Fibroblast of lung (primary cell): Measurements from ENCODE around the gene TOGARAM1. TPM values are rescaled to one million over a fixed set of nuclear protein-coding genes. Genes with fewer than 3 reads are reported as not detected.

ENCODE experiments used
- DNase-seq, 2 donors: peaks; one replicate each; pipeline versions ENCODE4 v3.0.0 to v3.0.0-alpha.2; 2010; ENCODE audit warnings: low read depth in 2 of 2
- H2AFZ ChIP-seq: 2 replicates; pipeline ENCODE4 v1.5.1; 2012; ENCODE audit warnings: low read length, control low read depth, inconsistent platforms
- H3K27ac ChIP-seq: 2 replicates; pipeline ENCODE4 v1.5.1; 2011; ENCODE audit warnings: low read length, control low read depth; ENCODE audit not compliant: insufficient read depth
- H3K27me3 ChIP-seq: 2 replicates; pipeline ENCODE4 v1.5.1; 2011; ENCODE audit warnings: mild to moderate bottlenecking, low read length; ENCODE audit not compliant: control insufficient read depth, insufficient read depth
- H3K36me3 ChIP-seq: 2 replicates; pipeline ENCODE4 v1.5.1; 2011; ENCODE audit warnings: low read length; ENCODE audit not compliant: control insufficient read depth, insufficient read depth
- H3K4me1 ChIP-seq: 2 replicates; pipeline ENCODE4 v1.5.1; 2011; ENCODE audit warnings: low read length; ENCODE audit not compliant: control insufficient read depth, insufficient read depth; ENCODE audit errors: extremely low read depth
- H3K4me2 ChIP-seq: 2 replicates; pipeline ENCODE4 v1.5.1; 2011; ENCODE audit warnings: low read length, control low read depth; ENCODE audit not compliant: insufficient read depth; ENCODE audit errors: extremely low read depth
- H3K4me3 ChIP-seq, 4 experiments: fragments of 200-600 bp in 1 of 4; sonication (generic) in 1 of 4; replicated peaks in 1 of 4; 2 replicates each; pipeline ENCODE4 v1.5.1; 2011 to 2016; ENCODE audit warnings: low read length in 4 of 4, low read depth in 3 of 4, mild to moderate bottlenecking in 3 of 4, control low read depth in 2 of 4, inconsistent platforms in 1 of 4, mixed read lengths in 1 of 4; ENCODE audit not compliant: insufficient read depth in 1 of 4; ENCODE audit errors: control extremely low read depth in 1 of 4
- H3K79me2 ChIP-seq: 2 replicates; pipeline ENCODE4 v1.5.1; 2012; ENCODE audit warnings: mild to moderate bottlenecking, low read length, inconsistent platforms; ENCODE audit not compliant: control insufficient read depth, insufficient read depth
- H3K9ac ChIP-seq: 2 replicates; pipeline ENCODE4 v1.5.1; 2011; ENCODE audit warnings: mild to moderate bottlenecking, low read length, control low read depth; ENCODE audit not compliant: insufficient read depth
- H3K9me3 ChIP-seq: 2 replicates; pipeline ENCODE4 v1.5.1; 2012; ENCODE audit warnings: low read depth, low read length; ENCODE audit not compliant: control insufficient read depth, insufficient read depth
- H4K20me1 ChIP-seq: 2 replicates; pipeline ENCODE4 v1.5.1; 2011; ENCODE audit warnings: low read length; ENCODE audit not compliant: control insufficient read depth, insufficient read depth; ENCODE audit errors: extremely low read depth
- EZH2 ChIP-seq: IDR thresholded peaks from 2 replicates; pipeline ENCODE4 v1.5.1; 2012; ENCODE audit warnings: low read length, control low read depth, mild to moderate bottlenecking; ENCODE audit errors: missing control alignments
- polyA plus RNA-seq, 2 donors: library from polyadenylated mRNA; depleted of rRNA in 1 of 2; stranded (reverse) in 1 of 2; unstranded in 1 of 2; fragments of >200 nt; gene quantifications; 2 replicates each; pipeline ENCODE4 v1.2.1, GENCODE V29; 2011 to 2012; ENCODE audit warnings: missing spikeins in 1 of 2
- total RNA-seq: library from RNA; depleted of rRNA; stranded (reverse); fragments of >200 nt; gene quantifications from 2 replicates; pipeline ENCODE4 v1.2.1, GENCODE V29; 2014
- TF ChIP-seq, protein P1 (sequence below), 2 donors: IDR thresholded peaks in 1 of 2; conservative IDR thresholded peaks in 1 of 2; 1 replicate in 1 of 2; 2 replicates in 1 of 2; pipeline ENCODE4 v1.5.1; 2011 to 2012; ENCODE audit warnings: low read length in 2 of 2, control low read depth in 1 of 2, inconsistent platforms in 1 of 2, low read depth in 1 of 2, mild to moderate bottlenecking in 1 of 2

The TOGARAM1 gene
- total and polyA plus RNA-seq, 2 donors (not counting 1 experiment from before 2014, with no cell fraction given) = 10.7 to 24.9 TPM

DNA sequence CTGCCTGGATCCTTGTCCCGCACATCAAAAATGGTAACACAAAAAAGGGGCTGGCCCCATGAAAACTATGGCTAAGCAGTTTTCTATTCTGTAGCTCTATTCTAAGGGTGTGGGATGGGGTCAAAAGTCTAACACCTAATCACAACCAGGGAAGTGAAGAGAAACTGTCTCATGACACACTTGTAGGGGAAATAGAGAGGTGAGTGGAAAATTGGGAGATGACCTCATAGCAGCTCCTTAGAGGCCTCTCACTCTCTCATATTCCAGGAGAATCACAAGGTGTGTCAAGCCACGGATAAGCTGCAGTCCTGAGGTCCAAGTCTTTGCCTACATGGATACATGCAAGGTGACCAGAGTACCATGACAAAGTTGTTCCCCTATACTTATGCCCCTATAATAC, 10.9 kb upstream of the TOGARAM1 start:
- DNase-seq = no peak
- H3K9me3 ChIP-seq = no peaks in the 10 kb centered on the region
- H4K20me1 ChIP-seq = no peaks in the 10 kb centered on the region
- TF ChIP-seq EZH2 = no peak
- TF ChIP-seq, protein P1, sequence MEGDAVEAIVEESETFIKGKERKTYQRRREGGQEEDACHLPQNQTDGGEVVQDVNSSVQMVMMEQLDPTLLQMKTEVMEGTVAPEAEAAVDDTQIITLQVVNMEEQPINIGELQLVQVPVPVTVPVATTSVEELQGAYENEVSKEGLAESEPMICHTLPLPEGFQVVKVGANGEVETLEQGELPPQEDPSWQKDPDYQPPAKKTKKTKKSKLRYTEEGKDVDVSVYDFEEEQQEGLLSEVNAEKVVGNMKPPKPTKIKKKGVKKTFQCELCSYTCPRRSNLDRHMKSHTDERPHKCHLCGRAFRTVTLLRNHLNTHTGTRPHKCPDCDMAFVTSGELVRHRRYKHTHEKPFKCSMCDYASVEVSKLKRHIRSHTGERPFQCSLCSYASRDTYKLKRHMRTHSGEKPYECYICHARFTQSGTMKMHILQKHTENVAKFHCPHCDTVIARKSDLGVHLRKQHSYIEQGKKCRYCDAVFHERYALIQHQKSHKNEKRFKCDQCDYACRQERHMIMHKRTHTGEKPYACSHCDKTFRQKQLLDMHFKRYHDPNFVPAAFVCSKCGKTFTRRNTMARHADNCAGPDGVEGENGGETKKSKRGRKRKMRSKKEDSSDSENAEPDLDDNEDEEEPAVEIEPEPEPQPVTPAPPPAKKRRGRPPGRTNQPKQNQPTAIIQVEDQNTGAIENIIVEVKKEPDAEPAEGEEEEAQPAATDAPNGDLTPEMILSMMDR (conservative IDR thresholded peaks at IDR 0.05 in 1 of 2, IDR thresholded peaks at IDR 0.05 in 1 of 2; ENCODE audit: low read depth in 1 of 2, low read length in 2 of 2) = no peak
- H3K27ac ChIP-seq = no peak overlapping the region
- no peaks in the 10 kb centered on the region for H3K36me3 ChIP-seq
- no peak overlapping the region for H2AFZ ChIP-seq
- H3K27me3 ChIP-seq = no peaks in the 10 kb centered on the region
- no peaks in the 10 kb centered on the region for H3K4me1 ChIP-seq
- H3K9ac ChIP-seq = no peak overlapping the region
- peaks cover 20% of the 10 kb centered on the region for H3K79me2 ChIP-seq
- H3K4me3 ChIP-seq = no peak overlapping the region
- no peak overlapping the region for H3K4me2 ChIP-seq

- H3K27ac ChIP-seq = no peak overlapping the region
- H3K4me1 ChIP-seq = no peaks in the 10 kb centered on the region
- H2AFZ ChIP-seq = no peak overlapping the region
- no peak overlapping the region for H3K4me3 ChIP-seq
- H3K27me3 ChIP-seq = no peaks in the 10 kb centered on the region
- no peak for DNase-seq
- no peaks in the 10 kb centered on the region for H3K36me3 ChIP-seq
- no peaks in the 10 kb centered on the region for H3K9me3 ChIP-seq
- no peak overlapping the region for H3K4me2 ChIP-seq
- H4K20me1 ChIP-seq = no peaks in the 10 kb centered on the region
- peaks cover 32% of the 10 kb centered on the region for H3K79me2 ChIP-seq
- H3K9ac ChIP-seq = no peak overlapping the region
- TF ChIP-seq EZH2 = no peak
- TF ChIP-seq, protein P1 (conservative IDR thresholded peaks at IDR 0.05 in 1 of 2, IDR thresholded peaks at IDR 0.05 in 1 of 2; ENCODE audit: low read depth in 1 of 2, low read length in 2 of 2) = no peak
These were observed 9.4 kb upstream of the TOGARAM1 start for GRCh38 chr14:44952391-44953110.

GRCh38 chr14:44954750-44955149, 7.2 kb upstream of the TOGARAM1 start:
- Histone ChIP-seq H3K27me3 (no peaks in the 10 kb centered on the region), H3K36me3 (no peaks in the 10 kb centered on the region), H3K4me1 (peaks cover 2% of the 10 kb centered on the region), H3K4me2 (no peak overlapping the region), H3K9ac (no peak overlapping the region), H4K20me1 (no peaks in the 10 kb centered on the region), H3K27ac (no peak overlapping the region), H2AFZ (no peak overlapping the region), H3K79me2 (peaks cover 49% of the 10 kb centered on the region), H3K9me3 (no peaks in the 10 kb centered on the region), H3K4me3 (no peak overlapping the region)
- DNase-seq = no peak
- TF ChIP-seq EZH2 = no peak
- TF ChIP-seq, protein P1 (conservative IDR thresholded peaks at IDR 0.05 in 1 of 2, IDR thresholded peaks at IDR 0.05 in 1 of 2; ENCODE audit: low read depth in 1 of 2, low read length in 2 of 2) = no peak
